Activated T-cell treated with anti-CD3 and anti-CD28 coated beads for 4 hours (primary cell): ENCODE data around the gene KRTAP25-1.

ENCODE experiments used
- DNase-seq: peaks from one replicate; pipeline ENCODE4 v3.0.0-alpha.2; 2020

KRTAP25-1 gene

DNA sequence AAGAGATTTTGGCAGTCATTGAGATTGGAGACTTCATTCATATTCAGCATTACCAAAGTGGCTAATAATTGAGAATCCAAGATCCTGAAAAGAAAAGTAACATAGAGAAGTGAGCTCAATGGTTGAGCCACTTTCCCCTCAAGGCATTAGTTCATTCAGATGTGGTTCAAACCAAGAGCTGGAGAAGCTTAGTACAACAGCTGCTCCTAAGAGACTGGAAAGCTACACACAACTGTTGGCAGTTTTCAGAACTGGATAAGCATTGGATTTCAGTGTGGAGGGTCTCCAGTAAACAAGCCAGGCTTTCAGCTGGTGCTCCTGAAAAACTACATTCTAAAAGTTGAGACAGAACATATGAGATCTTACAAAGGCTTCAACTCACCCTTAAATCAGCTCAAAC lies 44.3 kb downstream of the KRTAP25-1 start:
- DNase-seq, result no peak

DNA sequence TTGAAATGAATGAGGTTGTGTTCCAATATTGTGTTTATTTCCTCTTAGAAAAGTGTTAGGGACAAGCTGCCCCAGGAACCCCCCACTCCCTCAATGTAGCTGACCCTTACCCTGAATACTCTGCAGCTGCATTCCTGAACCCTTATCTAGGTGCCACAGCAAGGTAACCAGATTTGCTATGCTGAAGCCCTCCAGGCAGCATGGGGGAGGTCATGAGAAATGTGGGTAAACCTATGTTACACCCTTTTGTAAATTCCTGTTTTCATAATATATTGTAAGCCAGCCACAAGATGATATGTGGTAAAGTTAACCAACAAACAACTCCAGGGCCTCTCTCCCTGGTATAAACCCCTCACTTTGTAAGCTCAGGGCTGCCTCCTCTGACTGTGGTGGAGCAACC lies 45.6 kb downstream of the KRTAP25-1 start:
- no peak for DNase-seq

DNA sequence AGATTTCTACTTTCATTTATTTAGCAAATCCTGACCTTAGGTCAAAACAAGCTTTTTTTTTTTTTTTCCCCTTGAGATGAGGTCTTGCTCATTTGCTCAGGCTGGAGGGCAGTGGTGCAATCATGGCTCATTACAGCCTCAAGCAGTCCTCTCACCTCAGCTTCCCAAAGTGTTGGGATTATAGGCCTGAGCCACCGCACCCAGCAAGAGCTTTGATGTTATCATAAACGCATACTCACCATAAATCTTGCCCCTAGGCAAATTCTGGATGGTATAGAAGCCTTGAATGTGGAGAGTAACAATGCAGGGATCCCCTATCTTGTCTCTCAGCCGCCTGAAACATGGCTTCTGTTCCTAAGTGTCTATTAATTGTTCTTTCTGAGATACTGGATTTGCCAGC lies 48.7 kb downstream of the KRTAP25-1 start:
- DNase-seq, result no peak
